NCI-H1930 (cell line): ENCODE measurements around the gene NPAS1.
"Not testable (repeated sequence)": the region's sequence is repeated elsewhere in the genome, so short reads cannot be mapped to it uniquely, and the experiment has no call there.

Source experiments
- DNase-seq, 2 experiments: peaks; one replicate each; lab custom pipeline; 2025; lab: John Stamatoyannopoulos, UW

The NPAS1 gene

DNA sequence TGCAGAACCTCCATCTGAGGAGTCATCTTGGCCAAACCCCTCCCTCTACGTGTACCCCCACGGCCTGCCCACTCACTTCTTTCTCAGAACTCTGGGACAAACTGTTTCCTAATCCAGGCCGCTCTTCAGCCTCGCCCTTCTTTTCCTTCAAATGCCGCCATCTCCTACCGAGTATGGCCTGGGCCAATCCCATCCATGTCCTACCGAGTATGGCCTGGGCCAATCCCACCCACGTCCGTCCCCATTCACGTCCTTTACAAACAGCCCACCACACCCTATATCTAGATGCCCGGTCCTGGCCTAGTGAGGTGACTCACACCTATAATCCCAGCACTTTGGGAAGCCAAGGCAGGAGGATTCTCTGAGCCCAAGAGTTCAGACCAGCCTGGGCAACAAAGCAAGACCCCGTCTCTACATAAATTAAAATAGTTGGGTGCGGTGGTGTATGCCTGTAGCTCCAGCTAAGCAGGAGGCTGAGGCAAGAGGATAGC is 27.7 kb downstream of the NPAS1 start:
- DNase-seq = no peak

DNA sequence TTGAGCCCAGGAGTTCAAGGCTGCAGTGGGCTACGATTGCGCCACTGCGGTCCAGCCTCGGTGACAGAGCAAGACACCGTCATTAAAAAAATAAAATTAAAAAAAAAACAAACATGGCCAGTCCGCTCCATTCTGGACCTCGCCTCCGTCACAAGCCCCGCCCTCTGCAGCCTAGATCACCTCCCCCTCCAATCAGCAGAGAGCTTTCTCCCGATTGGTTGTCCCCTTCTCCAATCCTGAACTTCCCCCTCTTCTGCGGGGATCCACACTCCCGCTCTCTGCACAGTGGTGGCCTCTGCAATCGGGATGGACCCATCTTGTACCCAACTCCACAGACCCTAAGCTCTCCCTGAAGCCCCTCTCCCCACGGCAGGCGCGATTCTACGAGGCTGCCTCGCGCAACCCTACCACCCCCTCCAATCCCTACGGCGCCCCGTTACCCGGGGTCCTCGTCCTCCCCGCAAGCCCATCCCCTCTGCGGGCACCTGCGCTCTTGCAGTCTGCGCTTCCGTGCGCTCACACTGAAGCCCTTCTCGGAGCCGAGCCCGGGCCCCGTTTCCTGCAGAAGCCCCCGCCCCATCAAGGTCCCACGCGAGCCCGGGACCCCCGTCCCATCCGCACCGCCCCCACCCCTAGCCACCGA is 28.2 kb downstream of the NPAS1 start:
- DNase-seq = peak; percentile 74 to 83

DNA sequence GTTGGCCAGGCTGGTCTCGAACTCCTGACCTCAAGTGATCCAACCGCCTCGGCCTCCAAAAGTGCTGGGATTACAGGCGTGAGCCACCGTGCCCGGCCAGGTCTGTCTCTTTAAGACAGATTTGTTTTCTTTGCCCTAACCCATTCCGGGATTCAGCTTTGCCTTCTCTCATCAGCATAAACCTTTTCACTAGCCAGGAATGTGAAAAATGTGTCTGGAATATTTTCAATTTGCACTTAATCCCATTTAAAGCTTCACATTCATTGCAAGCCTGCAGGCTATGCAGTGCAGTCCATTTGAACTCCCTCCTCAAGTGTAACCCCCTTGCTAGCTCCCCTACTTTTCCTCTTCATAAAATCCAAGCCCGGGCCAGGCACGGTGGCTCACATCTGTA is 29.7 kb downstream of the NPAS1 start:
- DNase-seq = no peak

GRCh38 chr19:47050562-47050961 is 30.9 kb downstream of the NPAS1 start:
- DNase-seq = not testable (repeated sequence)

DNA sequence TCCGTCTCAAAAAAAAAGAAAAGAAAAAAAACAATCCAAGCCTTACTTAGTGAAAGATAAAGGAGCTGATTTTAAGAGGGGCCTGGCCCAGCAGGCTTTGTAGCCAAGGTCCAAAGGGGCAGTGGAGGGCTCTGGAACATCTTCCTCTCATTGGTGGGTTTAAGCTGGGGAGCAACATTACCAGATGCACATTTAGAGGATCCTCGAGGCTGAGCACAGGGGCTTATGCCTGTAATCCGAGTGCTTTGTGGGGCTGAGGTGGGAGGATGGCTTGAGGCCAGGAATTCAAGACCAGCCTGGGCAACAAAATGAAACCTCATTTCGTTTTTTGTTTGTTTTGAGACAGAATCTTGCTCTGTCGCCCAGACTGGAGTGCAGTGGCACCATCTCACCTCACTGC is 36.8 kb downstream of the NPAS1 start:
- no peak for DNase-seq

GRCh38 chr19:47057328-47057727 is 37.7 kb downstream of the NPAS1 start:
- DNase-seq = no peak

GRCh38 chr19:47058621-47059022 is 39.0 kb downstream of the NPAS1 start:
- no peak for DNase-seq

DNA sequence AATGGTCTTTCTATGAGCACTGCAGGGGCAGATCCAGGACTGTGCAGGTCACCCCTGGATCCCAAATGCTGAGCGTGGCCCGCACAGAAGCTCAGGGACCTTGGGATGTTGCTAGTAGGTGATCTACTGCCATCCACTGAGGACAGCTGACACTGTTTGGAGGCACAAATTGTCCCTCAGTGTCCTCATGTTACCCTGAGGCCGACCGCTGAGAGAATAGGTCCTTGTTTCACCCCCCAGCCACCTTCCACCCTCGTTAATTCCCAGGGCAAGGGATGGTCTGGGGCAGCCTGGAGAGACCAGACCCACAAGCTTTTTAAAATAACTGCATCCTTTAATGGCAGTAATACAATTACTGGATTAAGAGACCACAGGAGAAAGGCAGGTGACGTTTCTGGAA is 44.2 kb downstream of the NPAS1 start:
- DNase-seq = no peak

GRCh38 chr19:47065242-47065641 is 45.6 kb downstream of the NPAS1 start:
- no peak for DNase-seq

DNA sequence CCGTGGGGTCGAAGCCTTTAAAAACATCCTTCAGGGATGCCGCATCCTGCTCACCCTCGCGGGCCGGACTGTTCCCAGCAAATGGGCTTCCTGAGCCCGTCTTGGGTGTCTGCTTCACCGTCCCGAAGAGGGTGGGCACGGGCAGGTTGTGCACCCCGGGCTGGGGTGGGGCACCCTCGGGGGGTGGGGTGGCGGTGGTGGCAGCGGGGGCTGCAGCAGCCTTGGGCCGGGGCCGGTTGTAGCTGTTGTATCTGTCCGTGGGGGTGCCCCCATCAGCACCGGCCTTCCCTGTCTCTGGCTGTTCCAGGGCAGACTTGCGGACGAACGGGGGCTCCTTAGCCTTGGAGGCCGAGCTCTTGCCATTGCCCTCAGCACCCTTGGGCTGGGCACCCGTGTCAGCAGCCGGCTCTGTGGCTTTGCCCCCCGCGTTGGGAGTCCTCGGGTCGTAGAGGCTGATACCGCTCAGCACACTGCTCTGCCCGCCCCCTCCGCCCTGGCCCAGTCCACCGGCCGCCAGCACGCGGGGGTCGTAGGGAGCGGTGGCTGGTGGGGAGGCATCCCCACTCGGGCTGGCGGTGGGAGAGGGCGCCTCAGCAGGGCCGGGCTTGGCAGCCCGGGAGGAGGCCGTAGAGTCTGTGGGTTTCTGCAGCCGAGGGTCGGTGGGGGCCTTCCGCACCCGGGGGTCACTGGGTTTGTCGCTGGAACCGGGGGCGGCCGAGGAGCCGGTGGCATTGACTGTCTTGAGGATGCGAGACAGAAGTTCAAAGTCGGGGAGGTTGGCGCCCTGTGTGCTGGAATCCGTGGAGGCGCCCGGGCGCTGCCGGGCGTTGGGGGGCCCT is 47.0 kb downstream of the NPAS1 start:
- no peak for DNase-seq

DNA sequence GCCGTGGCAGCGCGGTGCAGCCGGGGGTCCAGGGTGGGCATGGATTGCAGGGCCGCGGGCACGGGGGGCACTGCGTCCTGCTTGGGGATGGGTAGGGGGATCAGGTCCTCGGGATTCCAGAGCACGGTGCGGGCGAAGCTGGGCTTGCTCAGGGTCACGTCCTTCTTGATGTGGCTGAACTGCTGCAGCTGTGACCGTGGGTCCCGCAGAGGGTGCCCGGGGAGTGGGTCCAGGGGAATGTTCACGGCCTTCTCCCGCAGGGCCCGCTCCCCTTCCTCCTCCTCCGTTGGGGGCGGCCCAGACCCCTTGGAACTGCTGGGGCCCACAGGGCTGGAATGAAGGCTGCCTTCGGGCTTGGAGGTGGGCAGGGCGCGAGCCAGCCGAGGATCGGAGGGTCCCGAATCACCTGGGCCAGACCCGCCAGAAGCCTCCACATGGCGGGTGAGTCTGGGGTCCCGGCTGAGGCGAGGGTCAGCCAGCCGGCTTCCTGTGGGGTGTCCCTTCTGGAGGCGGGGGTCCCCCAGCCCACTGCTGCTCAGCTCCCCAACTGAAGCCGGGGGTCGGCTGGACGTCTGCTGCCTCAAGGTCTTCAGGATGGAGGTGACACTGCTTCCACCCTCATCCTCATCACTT is 47.7 kb downstream of the NPAS1 start:
- no peak for DNase-seq

DNA sequence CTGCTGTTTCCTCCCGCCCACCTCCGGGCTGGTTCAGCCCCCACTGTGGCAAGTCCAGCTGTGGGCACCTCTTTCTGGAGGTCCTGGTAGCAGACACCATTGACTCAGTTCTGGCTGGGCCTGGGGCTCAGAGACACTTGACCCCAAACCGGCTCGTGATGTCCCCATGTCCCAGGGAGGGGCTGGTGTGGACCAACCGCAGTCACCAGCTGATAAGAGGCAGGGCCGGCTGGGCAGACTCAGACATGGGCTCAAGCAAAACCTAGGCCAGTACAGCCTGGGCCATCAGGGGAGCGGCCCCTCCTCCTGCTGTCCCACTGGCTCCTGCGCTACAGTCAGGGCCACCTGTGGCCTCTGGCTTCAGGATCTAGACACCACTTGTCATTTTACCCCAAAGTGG is 48.6 kb downstream of the NPAS1 start:
- no peak for DNase-seq

DNA sequence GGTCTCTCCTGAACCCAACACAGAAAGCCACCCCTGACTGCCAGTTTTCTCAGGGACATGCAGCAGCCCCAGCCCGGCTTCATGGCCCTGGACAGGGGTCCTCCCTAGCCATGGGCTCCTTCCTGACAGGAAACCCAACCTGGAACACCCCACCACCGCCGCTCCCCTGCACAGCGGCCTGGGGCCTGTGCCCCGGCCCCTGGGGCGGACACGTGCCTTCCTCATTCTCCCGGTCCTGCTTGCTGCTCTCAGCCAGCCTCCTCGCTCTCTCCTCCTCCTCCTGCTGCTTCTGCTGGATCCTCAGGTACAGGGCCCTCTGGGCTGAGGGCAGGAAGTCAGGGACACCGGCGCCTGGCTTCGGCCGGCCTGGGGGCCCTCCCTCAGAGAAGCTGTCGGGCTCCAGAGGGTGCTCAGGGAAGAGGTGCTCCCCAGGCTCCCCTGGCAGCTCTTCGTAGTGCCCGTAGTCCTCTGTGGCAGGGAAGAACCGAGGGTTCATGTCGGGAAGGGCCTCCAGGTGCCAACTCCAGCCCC is 49.3 kb downstream of the NPAS1 start:
- DNase-seq = no peak

DNA sequence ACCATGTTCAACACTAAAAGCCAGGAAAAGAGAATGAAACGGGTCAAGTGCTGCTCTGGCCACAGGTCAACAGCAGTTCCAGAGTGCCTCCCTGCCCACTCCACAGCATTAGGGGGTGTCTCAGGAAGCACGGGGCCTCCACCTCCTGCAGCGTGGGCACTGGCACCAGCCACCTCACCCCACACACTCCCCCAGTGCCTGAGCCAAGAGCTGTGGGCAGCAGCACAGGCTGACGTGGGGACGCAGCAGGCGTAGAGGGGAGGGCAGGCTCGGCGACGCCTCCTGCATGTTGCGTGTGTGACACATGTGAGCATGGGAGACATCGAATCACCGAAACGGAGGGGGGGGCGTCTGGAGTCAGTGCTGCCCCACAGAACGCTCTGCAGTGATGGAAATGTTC is 50.2 kb downstream of the NPAS1 start:
- no peak for DNase-seq

DNA sequence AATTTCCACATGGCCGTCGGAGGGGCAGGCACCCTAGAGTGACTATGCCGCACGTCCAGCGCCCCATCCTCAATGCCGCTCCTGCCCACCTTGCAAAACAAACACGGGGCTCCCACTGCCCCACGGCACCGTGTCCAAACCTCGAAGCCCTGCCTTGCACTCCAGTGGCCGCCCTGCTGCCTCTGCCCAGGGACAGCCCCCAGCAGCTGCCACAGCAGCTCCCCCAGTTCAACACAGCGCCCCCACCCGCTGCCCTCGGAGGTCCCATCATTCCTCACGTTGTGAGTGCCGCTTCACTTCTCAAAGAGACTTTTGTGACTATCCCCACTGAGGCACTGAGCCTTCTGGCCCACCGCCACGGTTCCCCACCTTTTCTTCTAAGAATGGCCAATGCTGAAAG is 51.1 kb downstream of the NPAS1 start:
- DNase-seq = no peak

- no peak for DNase-seq
These were observed 52.1 kb downstream of the NPAS1 start for GRCh38 chr19:47071731-47072130.

- no peak for DNase-seq
These were observed 52.7 kb downstream of the NPAS1 start for GRCh38 chr19:47072323-47072722.

DNA sequence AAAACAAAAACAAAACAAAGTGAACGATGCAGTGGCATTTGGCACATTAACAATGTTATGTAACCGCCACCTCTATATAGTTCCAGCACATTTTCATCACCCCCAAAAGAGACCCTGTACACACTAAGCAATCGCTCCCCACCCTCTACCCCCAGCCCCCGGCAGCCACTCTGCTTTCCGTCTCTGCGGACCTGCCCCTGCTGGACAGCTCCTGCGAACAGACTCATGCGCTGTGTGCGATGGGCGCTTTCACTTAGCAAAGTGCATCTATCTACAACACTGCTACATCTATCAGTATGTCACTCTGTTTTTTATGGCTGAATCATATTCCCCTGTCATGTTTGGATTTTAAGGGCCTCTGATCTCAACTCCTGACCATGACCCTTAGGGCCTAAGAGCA is 53.9 kb downstream of the NPAS1 start:
- DNase-seq = no peak

DNA sequence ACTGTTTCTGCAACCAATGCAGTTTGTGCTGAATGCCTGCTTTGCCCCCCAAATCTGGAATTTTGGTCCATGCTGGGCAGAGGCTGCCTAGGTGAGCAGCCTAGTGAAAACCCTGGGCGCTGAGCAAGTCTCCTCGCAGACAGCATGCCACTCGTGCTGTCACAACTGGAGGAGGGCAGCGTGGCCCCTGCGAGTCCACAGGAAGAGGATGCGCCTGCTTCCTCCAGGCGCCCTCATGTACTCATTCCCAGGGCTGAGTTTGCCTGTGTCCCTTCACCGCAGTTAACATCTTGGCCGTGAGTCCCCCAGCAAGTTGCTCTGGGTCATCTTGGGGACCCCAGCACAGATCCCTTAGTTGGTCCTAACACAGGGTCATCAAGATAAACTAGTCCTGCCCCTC is 55.0 kb downstream of the NPAS1 start:
- no peak for DNase-seq

GRCh38 chr19:47075179-47075810 is 55.7 kb downstream of the NPAS1 start:
- no peak for DNase-seq

GRCh38 chr19:47075941-47076340 is 56.3 kb downstream of the NPAS1 start:
- no peak for DNase-seq

GRCh38 chr19:47078351-47078750 is 58.7 kb downstream of the NPAS1 start:
- DNase-seq = not testable (repeated sequence)
